ENCODE results near the gene FADS2.

GRCh38 chr11:61805146-61805545 is 23.0 kb upstream of the FADS2 start:
- TF ChIP-seq CTCF (IDR thresholded peaks at IDR 0.05) (no peak), POLR2A (IDR thresholded peaks at IDR 0.05) (no peak)
